NCI-H146 treated with DMSO at 0.1 percent for 48 hours (cell line): ENCODE data around the gene BARX1.
"Not testable (repeated sequence)": the region's sequence is repeated elsewhere in the genome, so short reads cannot be mapped to it uniquely, and the experiment has no call there.

Source experiments
- DNase-seq: peaks from one replicate; lab custom pipeline; 2025; ENCODE audit not compliant: unreplicated experiment; lab: John Stamatoyannopoulos, UW

BARX1 gene

GRCh38 chr9:93952784-93953495, 2.2 kb downstream of the BARX1 start:
- DNase-seq = no peak

DNA sequence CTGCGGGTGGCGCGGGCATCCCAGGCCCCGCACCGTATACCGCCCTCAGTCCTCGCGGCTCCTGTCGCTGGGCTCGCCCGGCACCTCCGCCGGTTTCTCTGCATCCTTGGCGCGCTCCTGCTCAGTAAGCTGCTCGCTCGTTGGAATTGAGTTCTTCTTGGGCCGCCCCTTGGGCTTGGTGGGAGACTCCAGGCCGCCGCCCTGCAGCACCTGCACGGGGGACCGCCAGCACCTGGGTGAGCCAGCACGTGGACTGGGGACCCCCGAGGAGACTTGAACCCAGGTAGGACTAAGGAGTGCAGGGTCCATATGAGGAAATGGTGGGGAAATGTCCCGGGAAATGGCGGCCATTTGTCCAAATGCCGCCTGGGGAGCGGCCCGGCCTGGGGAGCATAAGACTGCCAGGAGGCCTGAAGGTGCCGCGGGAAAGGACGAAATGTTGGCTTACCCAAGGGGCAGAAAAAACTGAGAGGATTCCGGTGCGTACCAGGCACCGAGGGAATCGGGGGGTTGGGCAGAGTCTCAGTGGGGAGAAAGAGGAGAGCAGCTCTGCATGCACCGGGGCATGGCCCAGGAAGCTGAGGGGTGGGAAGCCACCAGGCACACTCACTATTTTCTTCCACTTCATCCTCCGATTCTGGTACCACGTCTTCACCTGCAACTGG, 2.9 kb downstream of the BARX1 start:
- no peak for DNase-seq

DNA sequence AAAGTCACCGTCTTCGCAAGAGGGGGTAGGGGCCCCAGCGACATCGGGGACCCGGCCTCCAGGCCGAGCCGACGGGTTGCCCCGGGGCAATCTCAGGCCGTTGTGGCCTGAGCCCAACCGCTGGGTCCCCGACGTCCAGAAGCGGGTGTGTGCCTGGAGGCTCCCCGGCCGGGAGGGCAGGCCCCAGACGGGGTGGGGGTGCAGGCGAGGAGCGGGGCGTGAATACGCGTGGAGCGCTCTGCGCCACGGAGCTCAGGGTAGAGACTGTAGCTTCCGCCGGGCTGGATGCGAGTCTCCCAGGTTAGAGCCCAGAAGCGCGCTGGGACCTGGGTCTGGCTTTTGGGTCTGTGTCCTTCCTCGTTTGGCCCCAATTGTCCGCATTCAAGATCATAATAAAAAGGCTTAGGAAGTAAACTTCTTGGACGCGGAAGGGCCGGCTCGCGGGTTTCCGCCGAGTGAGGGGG, 3.5 kb downstream of the BARX1 start:
- no peak for DNase-seq

DNA sequence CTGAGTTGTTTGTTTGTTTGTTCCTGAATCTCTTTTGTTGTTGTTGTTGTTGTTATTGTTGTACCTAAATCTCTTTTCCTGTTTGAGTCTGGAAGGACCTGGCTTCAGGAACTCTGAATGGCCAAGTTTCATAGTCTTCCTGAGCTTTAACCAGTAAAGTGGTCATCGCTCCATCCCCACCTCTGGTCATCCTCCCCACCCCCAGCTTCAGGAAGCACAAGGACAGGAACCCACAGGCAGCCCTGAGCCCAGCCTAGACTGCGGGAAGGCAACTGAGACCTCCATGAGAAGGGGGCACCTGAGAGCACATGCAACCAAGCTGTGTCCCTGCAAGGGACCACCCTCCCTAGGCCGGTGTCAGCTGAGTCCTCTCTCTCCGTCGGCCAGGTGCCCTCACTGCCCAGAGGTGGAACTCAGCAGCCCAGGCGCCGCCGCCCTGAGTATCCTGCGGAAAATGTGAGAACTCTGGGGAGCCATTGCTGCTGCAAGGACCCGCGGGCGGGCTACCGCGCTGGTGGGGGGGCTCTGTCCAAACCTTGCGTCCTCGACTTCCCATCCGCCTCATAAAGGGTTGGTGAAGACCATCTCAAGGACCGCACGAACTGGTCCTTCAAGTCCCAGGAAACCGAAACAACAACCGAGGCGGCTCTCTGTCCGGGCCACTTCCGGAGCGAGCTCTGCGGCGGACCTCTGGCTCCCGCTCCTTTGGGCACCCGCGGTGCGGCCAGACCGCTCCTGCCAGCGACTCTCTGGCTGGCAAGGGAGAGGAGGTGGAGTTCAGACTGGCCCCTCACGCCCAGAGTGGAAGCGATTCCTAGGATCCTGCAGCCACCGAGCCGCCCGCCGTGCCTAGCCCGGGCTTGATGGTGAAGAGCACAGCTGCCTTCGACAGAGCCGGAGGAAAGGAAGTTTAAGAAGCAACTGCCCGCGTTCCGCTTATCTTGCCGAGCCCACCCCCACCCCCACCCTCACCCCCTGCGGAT, 4.2 kb downstream of the BARX1 start:
- DNase-seq = no peak

GRCh38 chr9:93949694-93950449, 5.3 kb downstream of the BARX1 start:
- DNase-seq = no peak

DNA sequence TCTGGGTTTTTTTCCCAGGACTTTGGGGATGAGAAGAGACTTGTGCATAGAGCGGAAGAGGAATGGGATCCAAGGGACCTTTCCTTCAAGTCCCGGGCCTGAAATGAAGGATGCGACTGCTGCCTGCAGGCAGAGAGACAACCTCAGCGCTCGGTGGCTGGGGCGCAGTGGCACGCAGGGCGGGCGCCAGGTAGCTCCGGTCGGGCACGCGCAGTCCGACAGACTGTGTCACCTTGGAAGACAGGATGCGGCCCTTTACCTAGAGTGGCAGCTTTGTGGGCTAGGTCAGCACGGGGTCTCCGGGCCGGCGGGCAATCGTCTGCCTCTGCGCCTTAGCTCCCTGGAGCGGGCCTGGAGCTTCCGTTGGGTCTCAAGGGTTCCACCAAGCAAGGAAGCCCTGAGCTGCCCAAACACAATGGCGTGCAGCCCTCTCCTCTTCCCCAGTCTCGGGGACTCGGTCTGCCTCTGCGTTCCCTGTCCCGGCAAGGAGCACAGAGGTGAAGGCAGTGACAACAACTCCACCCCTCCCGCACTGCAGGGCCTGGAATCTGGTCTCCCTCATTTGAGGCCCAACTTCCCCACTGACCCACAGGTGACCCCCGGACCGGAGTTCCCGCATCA, 6.0 kb downstream of the BARX1 start:
- no peak for DNase-seq

DNA sequence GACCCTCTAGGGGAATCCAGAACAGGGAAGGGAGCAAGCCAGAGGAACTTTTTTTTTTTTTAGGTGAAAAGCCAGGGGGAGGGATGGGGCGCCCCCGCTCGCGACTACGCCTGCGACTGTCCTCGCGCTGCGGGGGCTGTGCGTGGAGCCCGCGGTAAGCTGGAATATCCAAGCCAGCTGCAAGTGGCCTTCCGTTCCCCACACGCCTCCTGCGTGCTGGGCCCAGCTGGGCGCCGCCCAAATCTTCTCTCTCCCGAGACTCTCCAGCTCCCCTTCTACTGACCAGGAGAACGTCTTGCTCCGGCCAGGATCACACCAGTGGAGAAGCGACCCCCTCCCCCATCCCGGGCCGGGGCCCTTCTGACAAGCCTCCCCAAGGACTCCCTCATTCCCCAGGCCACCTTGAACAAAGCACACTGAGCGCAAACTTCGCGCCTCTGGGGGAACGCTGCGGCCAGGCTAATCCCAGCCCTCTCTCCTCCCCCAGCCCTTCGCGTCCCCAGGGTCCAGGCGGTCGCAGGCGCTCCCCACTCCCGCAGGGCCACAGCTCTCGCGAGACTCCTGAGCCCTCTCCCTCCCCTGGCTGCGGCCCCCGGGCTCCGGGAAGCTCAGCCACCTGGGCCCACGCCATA, 6.6 kb downstream of the BARX1 start:
- no peak for DNase-seq

GRCh38 chr9:93947409-93948070, 7.6 kb downstream of the BARX1 start:
- DNase-seq = no peak

DNA sequence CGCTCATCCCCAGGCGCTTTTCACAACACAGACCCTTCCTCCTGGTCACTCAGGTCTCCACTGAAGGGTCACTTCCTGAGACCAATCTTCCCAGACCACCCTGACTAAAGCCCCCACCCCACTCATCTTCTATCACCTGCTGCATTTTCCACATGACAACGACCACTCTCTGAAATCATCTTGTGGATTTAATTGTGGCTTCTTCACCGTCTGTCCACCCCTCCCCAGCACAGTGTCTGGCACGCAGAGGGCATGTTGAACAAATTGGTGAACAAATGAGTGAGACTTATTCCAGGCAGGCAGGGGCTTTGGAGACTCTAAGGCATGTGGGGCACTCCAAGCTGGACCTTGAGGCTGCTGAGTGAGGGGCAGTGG, 8.8 kb downstream of the BARX1 start:
- no peak for DNase-seq

DNA sequence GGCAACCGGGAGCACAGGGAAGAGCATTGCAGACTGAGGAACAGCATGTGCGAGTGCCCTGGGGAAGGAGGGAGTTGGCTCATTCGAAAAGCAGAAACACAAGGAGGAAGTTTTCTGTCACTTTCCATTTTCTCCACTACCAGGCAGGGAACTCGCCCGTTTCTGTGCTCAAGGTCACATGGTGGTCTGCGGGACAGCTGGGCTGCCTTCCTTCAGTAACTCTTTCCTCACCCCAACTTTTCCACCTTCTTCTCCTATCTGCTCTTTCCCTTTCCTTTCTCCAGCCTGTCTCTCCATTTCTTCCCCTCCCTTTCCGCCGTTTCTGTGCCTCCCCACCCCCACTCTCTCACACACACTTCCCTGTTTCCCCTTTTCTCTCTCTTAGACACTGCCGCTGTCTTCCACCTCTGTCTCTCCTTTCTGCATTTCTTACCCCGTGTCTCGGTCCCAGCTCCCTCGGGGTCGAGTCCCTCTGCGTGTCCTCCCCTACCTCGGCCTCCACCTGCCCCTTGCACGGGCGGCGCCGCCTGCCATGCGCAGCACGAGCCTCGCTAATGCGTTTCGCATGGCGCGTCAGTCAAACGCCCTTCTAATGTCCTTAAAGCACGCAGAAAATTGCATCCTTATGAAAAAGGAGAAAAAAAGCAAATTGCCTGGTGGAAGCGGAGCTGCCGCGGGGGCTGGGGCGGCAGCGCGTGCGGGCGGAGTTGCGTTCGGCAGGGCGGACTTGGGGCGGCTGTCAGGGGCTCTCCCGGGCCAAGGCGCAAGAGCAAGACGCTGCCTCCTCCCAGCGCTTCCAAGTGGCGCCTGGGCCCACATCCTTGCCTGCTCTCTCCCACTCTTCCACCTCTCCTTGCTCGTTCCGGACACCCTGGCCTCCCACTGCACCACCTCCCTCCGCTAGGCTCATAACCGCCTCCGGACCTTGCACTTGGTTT, 9.5 kb downstream of the BARX1 start:
- no peak for DNase-seq

DNA sequence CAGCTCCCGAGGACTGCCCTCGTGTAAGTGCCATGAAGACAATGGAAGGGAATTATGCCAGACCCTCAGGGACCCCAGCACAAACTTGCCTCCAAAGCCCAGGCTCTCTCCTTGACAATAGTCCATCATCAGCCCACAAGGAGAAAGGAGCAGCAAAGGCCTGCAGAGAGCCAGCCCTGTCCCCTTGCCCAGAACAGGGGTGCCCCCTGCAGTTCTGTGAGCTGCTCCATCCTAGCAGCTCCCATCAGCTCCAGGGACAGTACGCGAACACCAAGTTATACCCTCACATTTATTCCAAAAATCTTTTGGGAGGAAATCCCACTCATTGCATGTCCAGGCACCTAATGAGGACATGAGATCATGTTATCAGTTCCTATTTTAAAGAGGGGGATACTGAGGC, 11.1 kb downstream of the BARX1 start:
- no peak for DNase-seq

GRCh38 chr9:93942161-93942560, 13.0 kb downstream of the BARX1 start:
- DNase-seq = no peak

GRCh38 chr9:93941493-93941892, 13.7 kb downstream of the BARX1 start:
- no peak for DNase-seq

GRCh38 chr9:93940951-93941350, 14.2 kb downstream of the BARX1 start:
- DNase-seq = no peak

GRCh38 chr9:93939589-93939988, 15.6 kb downstream of the BARX1 start:
- not testable (repeated sequence) for DNase-seq

DNA sequence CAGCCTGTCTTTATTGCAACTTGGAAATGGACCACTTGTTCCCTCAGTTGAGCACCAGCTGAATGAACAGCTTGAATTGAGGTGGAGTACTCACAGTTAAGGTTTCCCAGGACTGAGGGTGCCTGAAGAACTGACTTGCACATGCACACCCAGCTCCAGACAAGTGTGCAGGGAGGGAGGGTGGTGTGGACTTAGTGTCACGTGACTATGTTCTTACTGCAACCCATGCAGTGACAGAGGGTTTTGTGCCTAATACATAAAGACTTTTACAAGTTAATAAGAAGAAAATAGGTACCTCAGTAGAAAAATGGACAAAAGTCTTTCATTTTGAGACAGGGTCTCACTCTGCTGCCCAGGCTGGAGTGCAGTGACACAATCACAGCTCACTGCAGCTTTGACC, 18.0 kb downstream of the BARX1 start:
- DNase-seq = no peak

DNA sequence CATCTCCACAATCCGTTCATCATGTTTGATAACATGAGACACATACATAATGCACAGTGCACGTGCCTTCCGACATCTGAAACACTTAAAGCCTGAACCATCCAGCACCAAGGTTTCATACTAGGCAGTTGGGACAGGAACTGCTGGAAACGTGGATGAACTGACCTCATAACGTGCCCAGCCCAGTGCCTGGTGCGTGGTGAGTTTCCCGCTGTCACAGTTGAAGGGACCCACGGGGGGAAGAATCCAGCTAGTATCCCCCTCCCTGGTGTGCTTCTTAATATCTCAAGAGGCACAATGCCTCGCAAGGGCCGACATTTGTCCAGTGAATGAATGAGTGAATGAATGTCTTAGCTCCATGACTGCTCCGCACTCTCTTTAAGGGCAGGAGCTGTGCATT, 23.2 kb downstream of the BARX1 start:
- no peak for DNase-seq

DNA sequence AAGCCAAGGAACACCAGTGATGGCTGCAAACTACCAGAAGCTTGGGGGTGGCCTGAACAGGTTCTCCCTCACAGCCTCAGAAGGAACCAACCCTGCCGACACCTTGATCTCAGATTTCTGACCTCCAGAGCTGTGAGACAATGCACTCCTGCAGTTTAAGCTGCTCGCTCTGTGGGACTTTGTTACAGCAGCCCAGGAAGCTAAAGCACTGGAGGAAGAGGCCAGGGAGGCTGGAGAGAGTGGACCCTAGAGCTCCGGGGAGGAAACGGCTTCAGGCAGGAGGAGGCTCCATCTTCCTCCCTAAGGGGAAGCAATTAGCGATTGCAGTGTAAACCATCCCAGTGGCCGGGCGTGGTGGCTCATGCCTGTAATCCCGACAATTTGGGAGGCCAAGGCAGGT, 25.1 kb downstream of the BARX1 start:
- no peak for DNase-seq
